DMS53 treated with DMSO at 0.1 percent for 48 hours (cell line): Measurements from ENCODE around the gene XIST.
"Not testable (repeated sequence)": the region's sequence is repeated elsewhere in the genome, so short reads cannot be mapped to it uniquely, and the experiment has no call there.

Experiments used
- DNase-seq: peaks from one replicate; lab custom pipeline; 2025; ENCODE audit not compliant: unreplicated experiment; lab: John Stamatoyannopoulos, UW

Gene XIST

GRCh38 chrX:73852467-73852866 lies at the start of gene XIST:
XIST (minus strand) TSS chrX:73852714.
- no peak for DNase-seq

- DNase-seq: not testable (repeated sequence)
Observed at GRCh38 chrX:73898315-73898714, 45.8 kb upstream of the XIST start.

DNA sequence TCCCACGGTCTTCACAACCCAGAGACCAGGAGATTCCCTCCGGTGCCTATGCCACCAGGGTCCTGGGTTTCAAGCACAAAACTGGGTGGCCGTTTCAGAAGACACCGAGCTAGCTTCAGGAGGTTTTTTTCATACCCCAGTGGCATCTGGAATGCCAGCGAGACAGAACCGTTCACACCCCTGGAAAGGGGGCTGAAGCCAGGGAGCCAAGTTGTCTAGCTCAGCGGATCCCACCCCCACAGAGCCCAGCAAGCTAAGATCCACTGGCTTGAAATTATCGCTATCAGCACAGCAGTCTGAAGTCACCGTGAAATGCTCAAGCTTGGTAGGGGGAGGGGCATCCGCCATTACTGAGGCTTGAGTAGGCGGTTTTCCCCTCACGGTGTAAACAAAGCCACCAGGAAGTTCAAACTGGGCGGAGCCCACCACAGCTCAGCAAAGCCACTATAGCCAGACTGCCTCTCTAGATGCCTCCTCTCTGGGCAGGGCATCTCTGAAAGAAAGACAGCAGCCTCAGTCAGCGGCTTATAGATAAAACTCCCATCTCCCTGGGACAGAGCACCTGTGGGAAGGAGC lies 40.1 kb upstream of the XIST start:
- peak; percentile 46 for DNase-seq

- DNase-seq: not testable (repeated sequence)
Observed at GRCh38 chrX:73882260-73882659, 29.7 kb upstream of the XIST start.

- DNase-seq: no peak
Observed at GRCh38 chrX:73877687-73878086, 25.2 kb upstream of the XIST start.

- DNase-seq: no peak
Observed at GRCh38 chrX:73876911-73877310, 24.4 kb upstream of the XIST start.

- DNase-seq: no peak
Observed at GRCh38 chrX:73868916-73869315, 16.4 kb upstream of the XIST start.

GRCh38 chrX:73867144-73867543 lies 14.6 kb upstream of the XIST start:
- no peak for DNase-seq

DNA sequence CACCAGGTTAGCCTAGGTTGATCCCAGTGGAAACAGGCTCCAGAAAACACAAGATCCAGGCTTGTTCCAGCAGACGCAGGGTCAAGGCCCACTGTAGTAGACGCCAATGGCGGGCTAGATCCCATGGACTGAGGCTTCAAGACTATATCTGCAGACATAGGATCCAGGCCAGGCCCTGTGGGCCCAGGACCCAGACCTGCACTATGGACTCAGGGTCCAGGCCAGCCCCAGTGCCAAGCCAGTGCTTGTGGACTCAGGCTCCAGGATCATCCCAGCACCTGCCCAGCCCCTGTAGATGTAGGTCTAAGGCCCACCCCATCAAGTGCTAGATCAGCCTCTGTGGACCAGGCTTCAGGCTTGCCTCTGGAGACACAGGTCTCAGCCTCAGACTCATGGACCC lies 11.3 kb upstream of the XIST start:
- no peak for DNase-seq

DNA sequence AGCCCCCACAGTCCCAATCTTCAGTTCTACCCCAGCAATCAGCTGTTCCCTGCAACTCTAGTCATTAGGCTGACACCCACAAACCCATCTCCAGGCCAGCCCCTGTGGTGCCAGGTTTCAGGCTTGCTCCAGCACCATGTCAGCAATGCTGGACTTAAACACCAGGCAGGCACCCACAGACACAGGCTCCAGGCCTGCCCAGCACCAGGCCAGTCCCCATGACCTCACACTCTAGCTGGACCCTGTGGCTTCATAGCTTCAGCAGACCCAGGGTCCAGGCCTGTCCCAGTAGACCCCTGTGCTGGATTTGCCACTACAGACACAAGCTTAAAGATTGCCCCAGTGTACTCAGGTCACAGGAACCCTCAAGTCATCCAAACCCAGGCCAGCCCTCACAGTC lies 10.8 kb upstream of the XIST start:
- DNase-seq: no peak

GRCh38 chrX:73859622-73860021 lies 7.1 kb upstream of the XIST start:
- DNase-seq: no peak

GRCh38 chrX:73855546-73855945 lies 3.0 kb upstream of the XIST start:
- peak; percentile 38 for DNase-seq

- DNase-seq: no peak
Observed at GRCh38 chrX:73852022-73852421, 492 bp downstream of the XIST start.

DNA sequence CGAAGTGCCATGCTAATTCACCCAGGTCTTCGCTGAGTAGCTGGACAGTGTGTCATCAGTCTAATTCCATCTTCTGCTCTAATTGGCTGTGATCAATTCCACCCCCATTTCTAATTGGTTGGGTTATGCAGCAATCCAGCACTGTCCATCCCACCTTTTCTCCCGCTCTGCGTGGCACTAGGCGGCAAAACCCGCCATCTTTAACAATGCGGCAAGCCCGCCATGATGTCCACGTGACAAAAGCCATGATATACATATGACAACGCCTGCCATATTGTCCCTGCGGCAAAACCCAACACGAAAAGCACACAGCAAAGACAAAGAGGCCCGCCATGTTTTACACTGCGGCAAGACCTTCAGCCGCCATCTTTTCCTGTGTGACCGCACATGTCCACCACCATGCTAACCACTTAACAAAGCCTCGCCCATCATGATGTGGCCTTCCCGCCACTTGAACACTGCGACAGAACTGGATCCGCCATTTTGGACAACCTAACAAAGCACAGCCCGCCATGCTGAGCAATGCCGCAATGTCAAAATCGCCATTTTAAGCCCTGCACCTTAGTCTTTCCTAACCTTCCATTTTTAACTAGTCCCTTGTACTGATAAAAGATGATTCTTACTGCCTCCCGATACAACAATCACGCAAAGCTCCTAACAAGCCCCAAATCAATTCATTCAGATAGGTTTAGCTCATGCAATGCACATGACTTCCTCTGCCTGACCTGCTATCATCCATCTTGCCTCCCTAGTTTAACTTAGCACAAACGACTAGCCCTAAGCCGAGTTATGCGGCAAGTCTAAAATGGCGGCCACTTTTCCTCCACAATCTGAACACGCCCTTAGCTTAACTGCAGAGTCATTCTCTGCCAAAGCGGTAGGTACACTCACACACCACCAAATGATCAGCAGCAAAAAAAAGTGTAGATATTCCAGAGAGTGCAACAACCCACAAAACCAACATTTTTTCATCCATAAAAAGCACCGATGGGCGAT lies 1.2 kb downstream of the XIST start:
- no peak for DNase-seq

DNA sequence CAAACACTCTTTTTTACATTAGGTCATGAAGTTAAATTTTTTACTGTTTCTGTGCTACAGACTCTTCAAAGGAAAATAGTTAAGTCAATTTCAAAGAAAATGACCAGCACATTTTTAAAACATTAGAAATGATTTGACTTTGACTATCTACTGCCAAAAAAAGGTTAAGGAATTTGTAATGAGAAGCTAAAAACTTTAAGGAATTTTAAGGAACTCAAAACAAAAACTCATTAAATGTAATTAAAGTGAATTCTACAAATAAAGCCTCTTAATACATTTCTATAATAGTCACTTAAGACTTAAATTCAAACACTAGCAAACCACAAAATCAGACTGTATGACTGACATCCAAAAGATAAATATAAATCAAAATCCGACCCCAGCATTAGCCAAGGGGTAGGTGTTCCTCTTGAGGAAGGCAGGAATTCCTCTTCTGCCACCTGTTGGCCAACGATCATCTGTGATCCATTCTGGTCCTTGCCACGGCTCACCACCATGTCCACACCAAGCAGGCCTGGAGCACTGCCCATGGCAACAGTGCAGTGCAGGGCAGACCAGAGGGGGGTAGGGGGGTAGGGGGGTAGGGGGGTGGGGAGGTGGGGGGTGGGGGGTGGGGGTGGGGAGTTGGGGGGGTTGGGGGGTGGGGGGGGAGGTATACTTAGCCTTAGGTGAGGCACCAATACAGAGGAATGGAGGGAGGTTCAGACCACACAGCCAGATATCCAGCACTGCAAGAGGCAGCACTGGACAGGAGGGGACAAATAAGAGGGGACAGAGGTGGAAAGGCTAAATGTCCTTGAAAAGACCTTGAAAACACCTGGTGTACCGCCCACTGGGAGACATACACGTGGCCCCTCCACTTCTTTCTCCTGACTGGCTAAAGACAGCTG lies 2.1 kb downstream of the XIST start:
- DNase-seq: peak; percentile 8

DNA sequence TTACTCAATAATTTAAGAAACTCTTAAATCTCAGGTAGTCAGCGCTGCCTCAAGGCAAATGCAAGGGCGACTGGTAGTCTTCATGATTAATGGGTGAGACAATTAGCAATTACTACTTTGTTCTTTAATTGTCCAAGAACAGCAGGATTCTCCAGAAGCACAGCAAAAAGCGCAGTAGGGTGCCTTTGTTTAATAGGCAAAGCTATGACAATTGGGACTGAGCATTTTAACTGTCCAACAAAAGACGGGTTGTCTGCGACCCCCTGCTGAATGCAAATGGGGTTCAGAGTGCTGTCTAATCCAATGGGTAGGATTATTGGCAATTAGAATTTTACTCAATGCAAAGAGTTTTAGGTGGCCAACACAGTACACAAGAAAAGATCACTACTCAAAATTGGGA lies 3.4 kb downstream of the XIST start:
- DNase-seq: no peak

GRCh38 chrX:73847991-73848390 lies 4.5 kb downstream of the XIST start:
- DNase-seq: no peak

- no peak for DNase-seq
Observed at GRCh38 chrX:73847100-73847499, 5.4 kb downstream of the XIST start.

- no peak for DNase-seq
Observed at GRCh38 chrX:73842541-73843234, 9.8 kb downstream of the XIST start.

DNA sequence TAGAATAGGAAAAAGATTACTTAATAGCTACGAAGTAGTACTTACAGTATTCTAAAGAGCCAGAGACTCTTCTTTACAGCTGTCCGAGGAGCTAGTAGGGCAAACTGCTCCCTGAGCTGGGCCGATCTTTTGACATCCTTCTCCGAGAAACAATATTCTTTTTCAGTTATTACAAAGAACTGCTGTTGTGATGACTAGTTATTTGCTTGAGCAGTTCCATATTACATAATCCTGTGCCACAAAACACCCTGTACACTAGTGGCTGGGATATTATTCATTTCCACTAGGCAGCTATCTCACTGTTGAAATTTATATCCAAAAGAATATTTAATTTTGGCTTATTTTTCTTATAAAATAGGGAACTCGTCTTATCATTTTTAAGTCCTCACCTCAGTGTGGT lies 11.2 kb downstream of the XIST start:
- no peak for DNase-seq
